ENCODE measurements around the gene INPP1. TPM values are rescaled to one million over a fixed set of nuclear protein-coding genes. Genes with fewer than 3 reads are reported as not detected.

Gene INPP1
- total RNA-seq, 2 experiments from 2014 or later, result not detected

GRCh38 chr2:190410166-190410565 lies 66.8 kb downstream of the INPP1 start:
- H3K4me2 ChIP-seq (ENCODE audit: low read length), result peak overlapping the region; percentile 74; the same call in 1 of the 2 replicates
- CTCF ChIA-PET (ENCODE audit: unreplicated experiment), result no interaction called here

GRCh38 chr2:190412966-190413365 lies 69.6 kb downstream of the INPP1 start:
- Histone ChIP-seq H3K4me1 (ENCODE audit: insufficient read depth, low read length, poor library complexity, severe bottlenecking) (peaks cover 16% of the 10 kb centered on the region), H3K4me2 (ENCODE audit: low read length) (no peak overlapping the region), H3K4me3 (ENCODE audit: low read depth, low read length, poor library complexity, severe bottlenecking) (no peak overlapping the region), H2AFZ (ENCODE audit: low read length) (no peak overlapping the region), H3K79me2 (ENCODE audit: insufficient read depth, low read depth, low read length) (no peaks in the 10 kb centered on the region), H3K27ac (ENCODE audit: low read depth, low read length, poor library complexity, severe bottlenecking) (no peak overlapping the region), H3K36me3 (ENCODE audit: insufficient read depth, low read length) (no peaks in the 10 kb centered on the region), H3K9me3 (ENCODE audit: low read length) (no peaks in the 10 kb centered on the region), H3K9me2 (ENCODE audit: insufficient read depth, low read length) (no peaks in the 10 kb centered on the region), H4K20me1 (ENCODE audit: insufficient read depth, low read length) (no peaks in the 10 kb centered on the region)
- no peak for DNase-seq (ENCODE audit: low spot score)
- intact Hi-C loops (cut with micrococcal nuclease; ENCODE audit: unreplicated experiment), result no loop called here
- POLR2A ChIA-PET, result interaction anchor here (0.6 kb wide), 1 partner anchor 138 kb away, joined by 3 read pairs; no protein-coding TSS in a partner anchor
- BruUV-seq (replicated peaks), result no TSS peak
- TF ChIP-seq EZH2phosphoT487 (IDR thresholded peaks at IDR 0.05; ENCODE audit: borderline replicate concordance, low read depth, low read length), result no peak
- no peak for TF ChIP-seq CTCF (conservative IDR thresholded peaks at IDR 0.05; ENCODE audit: low read length)
- CTCF ChIA-PET (ENCODE audit: unreplicated experiment), result no interaction called here

More at GRCh38 chr2:190410166-190410565, 66.8 kb downstream of the INPP1 start:
- H3K79me2 ChIP-seq (ENCODE audit: insufficient read depth, low read depth, low read length), result no peaks in the 10 kb centered on the region
- H4K20me1 ChIP-seq (ENCODE audit: insufficient read depth, low read length), result no peaks in the 10 kb centered on the region
- H3K4me1 ChIP-seq (ENCODE audit: insufficient read depth, low read length, poor library complexity, severe bottlenecking), result peaks cover 16% of the 10 kb centered on the region
- no peak overlapping the region; the same call in 1 of the 2 replicates for H2AFZ ChIP-seq (ENCODE audit: low read length)
- intact Hi-C loops (cut with micrococcal nuclease; ENCODE audit: unreplicated experiment), result no loop called here
- H3K9me2 ChIP-seq (ENCODE audit: insufficient read depth, low read length), result no peaks in the 10 kb centered on the region
- no peaks in the 10 kb centered on the region for H3K9me3 ChIP-seq (ENCODE audit: low read length)
- no peak for DNase-seq (ENCODE audit: low spot score)
- no peak overlapping the region for H3K27ac ChIP-seq (ENCODE audit: low read depth, low read length, poor library complexity, severe bottlenecking)
- H3K4me3 ChIP-seq (ENCODE audit: low read depth, low read length, poor library complexity, severe bottlenecking), result no peak overlapping the region
- TF ChIP-seq CTCF (conservative IDR thresholded peaks at IDR 0.05; ENCODE audit: low read length) (no peak), EZH2phosphoT487 (IDR thresholded peaks at IDR 0.05; ENCODE audit: borderline replicate concordance, low read depth, low read length) (no peak)
- POLR2A ChIA-PET, result interaction anchor here (0.6 to 1.3 kb wide), 7 partner anchors 9 to 476 kb away, joined by 3 to 5 read pairs (median 4); partner anchors contain the start of gene NEMP2
- no peaks in the 10 kb centered on the region for H3K36me3 ChIP-seq (ENCODE audit: insufficient read depth, low read length)
- BruUV-seq (replicated peaks), result no TSS peak

- H3K4me1 ChIP-seq (ENCODE audit: insufficient read depth, low read length, poor library complexity, severe bottlenecking), result peaks cover 16% of the 10 kb centered on the region
- no peak overlapping the region for H3K4me2 ChIP-seq (ENCODE audit: low read length)
- H2AFZ ChIP-seq (ENCODE audit: low read length), result no peak overlapping the region
- no peaks in the 10 kb centered on the region for H3K9me3 ChIP-seq (ENCODE audit: low read length)
- H3K36me3 ChIP-seq (ENCODE audit: insufficient read depth, low read length), result no peaks in the 10 kb centered on the region
- ChIA-PET POLR2A (interaction anchor here (0.6 to 0.9 kb wide), 2 partner anchors 14 to 138 kb away, joined by 3 read pairs; no protein-coding TSS in a partner anchor), CTCF (ENCODE audit: unreplicated experiment) (no interaction called here)
- no peak for TF ChIP-seq CTCF (conservative IDR thresholded peaks at IDR 0.05; ENCODE audit: low read length)
- TF ChIP-seq EZH2phosphoT487 (IDR thresholded peaks at IDR 0.05; ENCODE audit: borderline replicate concordance, low read depth, low read length), result no peak
- H3K4me3 ChIP-seq (ENCODE audit: low read depth, low read length, poor library complexity, severe bottlenecking), result no peak overlapping the region
- no TSS peak for BruUV-seq (replicated peaks)
- no peaks in the 10 kb centered on the region for H3K79me2 ChIP-seq (ENCODE audit: insufficient read depth, low read depth, low read length)
- H3K9me2 ChIP-seq (ENCODE audit: insufficient read depth, low read length), result no peaks in the 10 kb centered on the region
- H4K20me1 ChIP-seq (ENCODE audit: insufficient read depth, low read length), result no peaks in the 10 kb centered on the region
- no peak overlapping the region for H3K27ac ChIP-seq (ENCODE audit: low read depth, low read length, poor library complexity, severe bottlenecking)
- DNase-seq (ENCODE audit: low spot score), result no peak
- intact Hi-C loops (cut with micrococcal nuclease; ENCODE audit: unreplicated experiment), result no loop called here
These were observed 70.0 kb downstream of the INPP1 start for GRCh38 chr2:190413421-190413820.

Data from OCI-LY7 (cell line).